GM21423 (cell line): Measurements from ENCODE around the gene C1QTNF8.

Source experiments
- ATAC-seq: cut with Tn5 transposase; IDR thresholded peaks from one replicate; pipeline ENCODE4 v1.9.1; 2021; ENCODE audit warnings: mild to moderate bottlenecking, moderate library complexity; ENCODE audit not compliant: unreplicated experiment

C1QTNF8 gene, protein sequence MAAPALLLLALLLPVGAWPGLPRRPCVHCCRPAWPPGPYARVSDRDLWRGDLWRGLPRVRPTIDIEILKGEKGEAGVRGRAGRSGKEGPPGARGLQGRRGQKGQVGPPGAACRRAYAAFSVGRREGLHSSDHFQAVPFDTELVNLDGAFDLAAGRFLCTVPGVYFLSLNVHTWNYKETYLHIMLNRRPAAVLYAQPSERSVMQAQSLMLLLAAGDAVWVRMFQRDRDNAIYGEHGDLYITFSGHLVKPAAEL

DNA sequence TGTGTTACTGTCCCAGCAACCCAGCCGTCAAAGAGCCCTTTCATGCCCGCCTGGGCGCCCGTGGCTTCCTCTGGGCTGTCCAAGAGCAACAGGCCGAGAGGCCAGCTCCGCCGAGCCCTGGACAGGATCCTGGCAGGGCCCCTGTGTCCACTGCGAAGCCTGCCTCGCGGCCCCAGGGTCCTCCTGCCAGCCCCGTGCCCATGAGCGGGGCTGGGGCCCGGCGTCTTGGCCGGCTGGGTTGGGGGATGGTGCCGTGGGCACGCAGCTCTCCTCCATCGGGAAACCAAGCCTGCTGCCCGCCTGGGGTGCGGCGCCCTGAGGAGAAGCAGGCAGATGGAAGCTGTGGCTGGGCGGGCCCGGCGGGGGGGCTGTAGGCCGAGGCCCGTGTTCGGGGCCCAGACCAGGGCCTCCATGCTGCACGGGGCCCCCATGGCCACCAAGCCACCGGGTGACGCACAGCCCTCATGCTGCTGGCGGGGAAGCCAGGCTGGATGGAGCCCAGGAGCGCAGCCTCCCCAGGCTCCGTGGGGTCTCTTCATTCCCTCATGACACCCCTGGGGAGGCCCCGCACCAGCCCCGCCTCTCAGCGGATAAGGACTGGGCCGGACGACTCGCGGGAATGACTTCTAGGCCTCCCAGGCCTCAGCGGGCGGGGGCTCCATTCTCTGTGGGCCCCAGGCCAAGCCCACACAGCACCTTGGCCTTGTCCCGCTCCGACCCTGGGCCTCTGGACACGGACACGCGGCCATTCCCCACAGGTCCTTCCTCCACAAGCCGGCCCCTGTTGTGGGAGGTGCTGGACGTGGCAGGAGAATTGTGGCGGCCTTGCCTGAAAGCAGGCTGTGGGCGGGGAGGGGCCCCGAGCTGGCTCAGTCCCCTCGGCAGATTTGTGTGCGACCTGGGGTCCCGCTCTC is at the start of gene C1QTNF8:
Gene C1QTNF8, minus strand, starts transcription at position 76 of the 914 bp plus-strand sequence. CDS start 1,322 bp downstream, outside the sequence.
- ATAC-seq = no peak

DNA sequence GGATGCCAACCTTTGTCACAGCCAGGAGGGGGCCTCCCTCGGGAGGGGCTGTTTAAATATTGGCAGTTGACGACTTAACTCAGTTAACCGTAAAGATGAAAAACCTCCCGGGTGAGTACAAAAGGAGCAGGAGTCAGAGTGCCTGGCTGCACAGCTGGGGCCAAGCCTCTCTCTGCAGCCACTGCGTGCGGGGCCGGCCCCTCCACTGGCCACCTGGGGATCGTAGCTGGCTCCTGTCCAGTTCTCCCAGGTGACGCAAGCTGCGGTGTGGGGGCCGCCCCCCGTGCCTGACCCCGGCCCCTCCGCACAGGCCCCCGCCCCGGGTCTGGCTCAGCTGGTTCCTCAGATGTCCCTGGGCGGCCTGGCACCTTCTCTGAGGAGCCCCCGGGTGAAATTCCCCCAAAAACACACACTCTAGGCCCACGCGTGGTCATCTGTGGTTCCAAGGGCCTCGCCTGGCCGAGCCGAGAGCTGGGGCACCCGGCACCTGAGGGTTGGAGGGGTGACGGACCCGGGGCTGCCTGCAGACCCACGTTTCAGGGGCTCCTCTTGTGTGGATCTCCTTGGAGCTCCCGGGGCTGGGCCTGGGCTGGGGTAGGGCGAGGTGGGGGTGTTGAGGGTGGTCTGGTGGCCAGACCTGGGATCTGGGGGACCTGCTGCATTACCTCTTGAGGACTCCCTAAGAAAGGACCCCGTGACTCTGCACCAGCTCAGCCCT is 49.5 kb upstream of the C1QTNF8 start:
- no peak for ATAC-seq

DNA sequence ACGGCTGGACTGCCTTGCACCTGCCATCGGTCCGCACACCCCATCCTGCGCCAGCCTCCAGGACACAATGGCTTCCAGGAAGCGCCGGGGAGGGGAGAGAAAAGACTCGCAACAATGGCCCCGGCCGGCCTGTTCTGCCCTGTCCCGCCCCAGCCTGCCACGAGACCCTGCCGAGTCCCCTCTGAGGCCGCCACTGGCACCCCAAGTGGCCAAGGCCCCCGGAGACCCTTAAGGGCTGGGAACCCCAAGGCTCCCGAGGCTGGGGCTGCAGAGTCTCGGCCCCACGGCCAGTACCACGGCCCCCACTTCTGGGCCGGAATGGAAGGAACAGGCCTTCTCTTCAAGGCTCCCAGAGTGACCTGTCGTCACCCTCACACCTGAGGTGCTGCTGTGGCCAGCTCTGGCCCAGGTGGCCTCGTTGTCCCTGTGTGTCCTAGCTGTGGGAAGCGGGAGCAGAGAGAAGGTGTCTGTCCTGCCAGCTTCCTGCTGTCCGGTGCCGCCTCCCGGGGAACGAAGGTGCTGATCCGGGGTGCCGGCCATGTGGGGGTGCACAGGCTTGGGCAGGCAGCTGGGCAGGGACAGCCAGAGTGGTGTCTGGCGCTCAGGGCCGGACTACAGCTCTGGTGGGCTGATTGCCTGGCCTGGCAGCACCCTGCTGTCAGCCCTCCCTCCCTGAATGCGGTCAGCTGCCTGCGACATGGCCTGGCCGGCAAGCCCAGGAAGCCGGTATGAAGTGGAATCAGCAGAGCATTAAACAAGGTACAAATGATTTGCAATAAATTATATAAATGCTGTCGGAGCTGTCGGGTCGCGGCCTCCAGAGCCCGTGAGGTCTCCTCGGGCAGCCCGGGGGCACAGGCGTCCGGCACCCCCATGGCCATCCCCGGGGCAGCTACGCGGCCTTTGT is 48.7 kb upstream of the C1QTNF8 start:
- ATAC-seq = no peak

- no peak for ATAC-seq
These were observed 47.9 kb upstream of the C1QTNF8 start for GRCh38 chr16:1143761-1144450.

- no peak for ATAC-seq
These were observed 46.9 kb upstream of the C1QTNF8 start for GRCh38 chr16:1142911-1143310.

DNA sequence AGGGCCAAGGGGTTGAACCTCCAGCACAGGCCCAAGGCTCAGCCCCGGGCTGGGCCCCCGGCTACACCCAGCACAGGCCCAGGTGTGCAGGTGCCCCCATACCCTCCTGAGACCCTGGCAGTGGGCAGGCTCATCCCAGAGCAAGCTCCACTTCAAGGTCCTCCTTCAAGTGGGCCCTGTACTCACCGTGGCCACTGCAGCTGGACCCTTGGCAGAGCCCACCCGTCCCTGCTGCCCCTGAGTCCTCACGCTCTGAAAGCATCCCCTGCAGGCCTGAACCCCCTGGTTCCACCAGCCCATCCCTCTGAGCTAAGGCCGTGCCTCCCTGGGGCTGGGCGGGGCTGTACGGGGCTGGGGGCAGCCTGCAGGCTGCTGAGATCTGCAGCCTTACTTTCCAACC is 45.7 kb upstream of the C1QTNF8 start:
- no peak for ATAC-seq

DNA sequence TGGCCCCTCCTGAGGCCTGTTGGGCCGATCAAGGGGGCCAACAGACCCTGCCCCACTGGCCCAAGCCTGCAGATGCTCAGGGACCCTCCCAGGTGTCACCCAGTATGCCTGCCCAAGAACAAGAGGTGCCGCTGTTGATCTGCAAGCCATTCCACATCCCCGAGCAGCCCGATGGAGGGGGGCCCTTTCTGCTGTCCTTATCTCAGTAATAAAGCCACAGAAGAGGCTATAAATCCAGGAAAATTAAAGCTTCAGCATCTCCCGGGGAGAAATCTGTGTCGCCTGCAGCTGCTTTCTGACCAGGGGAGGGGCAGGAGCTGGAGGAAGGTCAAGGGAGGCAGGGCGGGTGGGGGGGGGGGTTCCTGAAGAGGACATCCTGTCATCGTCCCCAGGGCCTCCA is 45.1 kb upstream of the C1QTNF8 start:
- ATAC-seq = no peak

DNA sequence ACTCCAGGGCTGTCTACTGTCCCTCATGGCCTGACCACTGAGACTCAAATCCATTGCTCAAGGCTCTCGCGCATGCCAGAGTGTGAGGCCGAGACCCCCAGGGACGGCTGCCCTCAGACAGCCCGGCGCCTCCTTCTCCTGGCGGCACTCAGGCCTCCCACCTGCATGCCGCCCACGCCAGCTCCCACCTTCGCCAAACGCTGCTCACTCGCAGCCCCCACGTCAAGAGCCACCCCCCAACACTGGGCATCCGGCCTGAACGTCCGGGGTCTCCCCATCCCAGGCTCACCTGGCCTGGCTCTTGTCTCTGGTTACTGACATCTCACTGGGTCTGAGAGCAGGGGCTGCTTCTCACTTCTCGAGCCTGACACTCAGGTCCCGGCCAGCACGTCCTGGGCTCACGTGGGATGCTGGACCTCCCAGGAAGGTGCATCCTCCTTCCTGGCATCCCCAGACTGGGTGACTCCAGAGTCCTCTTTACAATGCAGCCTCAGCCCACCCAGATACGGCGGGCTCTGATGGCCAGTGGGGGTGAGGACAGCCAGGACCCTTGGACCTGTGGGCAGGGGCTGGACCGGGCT is 44.6 kb upstream of the C1QTNF8 start:
- ATAC-seq = no peak

- no peak for ATAC-seq
These were observed 41.6 kb upstream of the C1QTNF8 start for GRCh38 chr16:1137604-1138003.

DNA sequence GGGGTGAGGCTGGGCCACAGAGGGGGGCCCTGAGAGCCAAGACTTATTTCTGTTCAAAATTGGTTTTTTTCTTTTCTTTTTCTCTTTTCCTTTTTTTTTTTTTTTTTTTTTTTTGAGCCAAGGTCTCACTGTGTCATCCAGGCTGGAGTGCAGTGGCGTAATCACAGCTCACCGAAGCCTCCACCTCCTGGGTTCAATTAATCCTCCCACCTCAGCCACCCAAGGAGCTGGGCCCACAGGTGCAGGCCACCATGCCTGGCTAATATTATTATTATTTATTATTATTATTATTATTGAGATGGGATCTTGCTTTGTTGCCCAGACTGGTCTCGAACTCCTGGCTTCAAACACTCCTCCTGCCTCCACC is 39.4 kb upstream of the C1QTNF8 start:
- no peak for ATAC-seq

- no peak for ATAC-seq
These were observed 38.9 kb upstream of the C1QTNF8 start for GRCh38 chr16:1134776-1135458.

DNA sequence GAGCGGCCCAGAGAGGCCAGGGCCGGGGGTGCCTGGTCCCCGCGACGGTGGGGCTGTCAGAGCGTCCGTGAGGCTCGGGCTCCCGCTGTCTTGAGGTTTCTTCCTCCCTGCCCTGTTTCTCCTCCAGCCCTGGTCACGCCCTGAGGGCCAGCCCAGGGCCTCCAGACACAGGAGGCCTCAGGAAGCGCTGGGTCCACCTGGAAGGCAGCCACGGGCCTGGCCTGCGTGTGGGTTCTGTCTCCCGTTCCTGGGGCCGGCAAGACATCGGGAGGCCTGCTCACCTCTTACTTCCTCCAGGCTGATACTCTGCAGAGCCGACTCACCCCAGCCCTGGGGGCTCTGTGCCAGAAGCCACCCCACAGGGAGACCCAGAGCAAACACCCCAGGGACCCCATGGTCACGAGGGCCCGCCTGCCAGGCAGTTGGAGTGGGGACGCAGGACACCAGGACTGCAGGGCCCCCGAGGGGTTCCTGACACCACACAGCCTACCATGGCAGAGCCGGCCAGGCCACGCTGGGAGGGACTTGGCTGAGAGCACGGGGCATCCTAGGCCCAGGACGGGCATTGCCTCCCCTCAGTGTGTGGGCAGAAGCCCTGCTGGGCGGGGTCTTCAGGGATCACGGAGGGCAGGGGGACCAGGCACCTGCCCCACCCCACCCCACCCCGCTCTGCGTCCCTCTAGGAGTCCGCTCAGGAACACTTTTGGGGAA is 37.9 kb upstream of the C1QTNF8 start:
- no peak for ATAC-seq

GRCh38 chr16:1133271-1133670 is 37.2 kb upstream of the C1QTNF8 start:
- ATAC-seq = no peak

DNA sequence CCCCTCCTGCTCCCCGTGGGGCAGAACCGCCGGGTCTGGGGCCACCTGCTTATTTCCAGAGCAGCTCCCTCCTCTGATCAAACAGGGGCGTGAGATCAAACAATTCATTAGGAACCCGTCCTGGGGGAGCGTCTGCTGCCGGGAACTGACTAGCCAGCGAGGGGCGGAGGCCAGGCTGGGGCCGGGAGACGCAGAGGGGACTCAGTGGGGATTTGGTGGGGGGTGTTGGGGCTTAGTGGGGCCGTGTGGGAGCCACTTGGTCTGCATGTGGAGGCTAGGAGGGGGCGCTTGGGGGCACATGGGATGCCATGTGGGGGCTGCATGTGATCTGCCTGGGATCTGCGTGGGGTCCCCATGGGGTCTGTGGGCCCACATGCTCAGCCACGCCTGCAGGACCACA is 36.4 kb upstream of the C1QTNF8 start:
- ATAC-seq = no peak

GRCh38 chr16:1131378-1131994 is 35.4 kb upstream of the C1QTNF8 start:
- ATAC-seq = no peak

- no peak for ATAC-seq
These were observed 34.3 kb upstream of the C1QTNF8 start for GRCh38 chr16:1130382-1130781.

- ATAC-seq = no peak
These were observed 33.3 kb upstream of the C1QTNF8 start for GRCh38 chr16:1129106-1129960.
